SK-N-SH (cell line): ENCODE data around the gene AHNAK. TPM values are rescaled to one million over a fixed set of nuclear protein-coding genes. Genes with fewer than 3 reads are reported as not detected.

Source experiments
- CTCF ChIA-PET: fragments of 300-600, 350-600 bp; formaldehyde crosslinking; extraction: SDS; loops from one replicate; lab custom pipeline; 2021; lab: Yijun Ruan, JAX
- POLR2A ChIA-PET: fragments of 350-600 bp; sonication (Branson Sonifier 250); formaldehyde crosslinking; extraction: SDS; loops from one replicate; lab custom pipeline; 2020; ENCODE audit warnings: antibody characterized with exemption, inconsistent platforms; lab: Yijun Ruan, JAX
- DNase-seq: peaks from one replicate; pipeline ENCODE4 v3.0.0; 2012
- H2AFZ ChIP-seq: fragments of 200-600 bp; sonication (generic); 2 replicates; pipeline ENCODE4 v1.8.1; 2016; ENCODE audit warnings: antibody characterized with exemption, mild to moderate bottlenecking, low read depth
- H3F3A ChIP-seq: fragments of 200-600 bp; sonication (generic); replicated peaks from 2 replicates; pipeline ENCODE3; 2016; ENCODE audit warnings: antibody characterized with exemption, mild to moderate bottlenecking; ENCODE audit not compliant: insufficient read depth
- H3K27ac ChIP-seq, 2 experiments: fragments of 200-500 bp in 1 of 2; fragments of 200-600 bp in 1 of 2; sonication (Bioruptor generic) in 1 of 2; sonication (generic), shearing (Covaris generic) in 1 of 2; 2 replicates each; pipeline versions ENCODE4 v1.5.1 to v1.6.1; 2014 to 2016; ENCODE audit warnings: low read depth in 2 of 2, inconsistent platforms in 1 of 2, low read length in 1 of 2, mild to moderate bottlenecking in 1 of 2, mixed read lengths in 1 of 2
- H3K27me3 ChIP-seq: fragments of 200-600 bp; sonication (generic), shearing (Covaris generic); 2 replicates; pipeline ENCODE4 v1.6.1; 2016; ENCODE audit warnings: mixed run types; ENCODE audit not compliant: insufficient read depth
- H3K36me3 ChIP-seq, 2 experiments: fragments of 200-500 bp in 1 of 2; fragments of 200-600 bp in 1 of 2; sonication (Bioruptor generic) in 1 of 2; sonication (generic) in 1 of 2; replicated peaks in 1 of 2; 2 replicates each; pipeline versions ENCODE3 to v1.5.1; 2014 to 2016; ENCODE audit warnings: low read length in 1 of 2, mild to moderate bottlenecking in 1 of 2; ENCODE audit not compliant: insufficient read depth in 2 of 2, control insufficient read depth in 1 of 2
- H3K4me1 ChIP-seq, 2 experiments: fragments of 200-500 bp in 1 of 2; fragments of 200-600 bp in 1 of 2; sonication (Bioruptor generic) in 1 of 2; sonication (generic), shearing (Covaris generic) in 1 of 2; 2 replicates each; pipeline versions ENCODE4 v1.5.1 to v1.6.1; 2014 to 2016; ENCODE audit warnings: low read depth in 1 of 2, low read length in 1 of 2, mixed run types in 1 of 2; ENCODE audit not compliant: insufficient read depth in 2 of 2, control insufficient read depth in 1 of 2
- H3K4me2 ChIP-seq: fragments of 200-600 bp; sonication (generic), shearing (Covaris generic); 2 replicates; pipeline ENCODE4 v1.6.1; 2017; ENCODE audit warnings: mixed run types
- H3K4me3 ChIP-seq, 2 experiments: fragments of 200-500 bp in 1 of 2; fragments of 200-600 bp in 1 of 2; sonication (Bioruptor generic) in 1 of 2; sonication (generic), shearing (Covaris generic) in 1 of 2; 2 replicates each; pipeline versions ENCODE4 v1.5.1 to v1.8.1; 2014 to 2016; ENCODE audit warnings: low read depth in 2 of 2, inconsistent platforms in 1 of 2, low read length in 1 of 2, mild to moderate bottlenecking in 1 of 2, mixed read lengths in 1 of 2, moderate library complexity in 1 of 2
- H3K79me2 ChIP-seq: fragments of 200-600 bp; sonication (generic); 2 replicates; pipeline ENCODE4 v1.8.1; 2017; ENCODE audit warnings: mild to moderate bottlenecking; ENCODE audit not compliant: insufficient read depth
- H3K9ac ChIP-seq: fragments of 200-600 bp; sonication (generic); 2 replicates; pipeline ENCODE4 v1.6.1; 2017; ENCODE audit warnings: mixed run types
- H3K9me2 ChIP-seq: fragments of 200-600 bp; sonication (generic); 2 replicates; pipeline ENCODE4 v1.6.1; 2017; ENCODE audit warnings: mixed run types
- H3K9me3 ChIP-seq: fragments of 200-600 bp; sonication (generic); 2 replicates; pipeline ENCODE4 v1.6.1; 2017; ENCODE audit warnings: mixed run types, mild to moderate bottlenecking, moderate library complexity
- H4K20me1 ChIP-seq: fragments of 200-600 bp; sonication (generic); 2 replicates; pipeline ENCODE4 v1.6.1; 2017; ENCODE audit warnings: mild to moderate bottlenecking, mixed run types; ENCODE audit not compliant: insufficient read depth
- EP300 ChIP-seq, 2 experiments: IDR thresholded peaks; 2 replicates each; pipeline versions ENCODE4 v1.4.0 to v1.6.1; 2012; ENCODE audit warnings: borderline replicate concordance in 1 of 2, low read depth in 1 of 2, low read length in 1 of 2
- FOXM1 ChIP-seq: IDR thresholded peaks from 2 replicates; pipeline ENCODE4 v1.4.0; 2012; ENCODE audit warnings: low read depth, mild to moderate bottlenecking
- RXRA ChIP-seq: IDR thresholded peaks from 2 replicates; pipeline ENCODE4 v1.4.0; 2012; ENCODE audit warnings: low read depth, mild to moderate bottlenecking, borderline replicate concordance
- SIN3A ChIP-seq: IDR thresholded peaks from 2 replicates; pipeline ENCODE4 v1.6.1; 2012; ENCODE audit warnings: low read depth, mild to moderate bottlenecking, low read length, moderate library complexity, borderline replicate concordance
- YY1 ChIP-seq: IDR thresholded peaks from 2 replicates; pipeline ENCODE4 v1.4.0; 2012; ENCODE audit warnings: low read depth, mild to moderate bottlenecking
- WGBS: methylation state at CpG from one replicate; pipeline ENCODE4 v1.1.6; 2017; ENCODE audit warnings: low lambda C conversion rate; 5-methylcytosine and 5-hydroxymethylcytosine counted together
- polyA plus RNA-seq, 3 experiments: library from polyadenylated mRNA; depleted of rRNA; stranded (reverse); fragments of >200 nt; gene quantifications; 2 replicates each; pipeline ENCODE4 v1.2.3, GENCODE V29; 2012
- TF ChIP-seq, protein P1 (sequence below): fragments of 200-600 bp; sonication (generic); IDR thresholded peaks from 2 replicates; pipeline ENCODE4 v1.6.1; 2017; ENCODE audit warnings: antibody characterized with exemption, mild to moderate bottlenecking, moderate library complexity
- TF ChIP-seq, protein P2 (sequence below): IDR thresholded peaks from 2 replicates; pipeline ENCODE4 v1.6.1; 2012; ENCODE audit warnings: mild to moderate bottlenecking, low read depth, low read length, moderate library complexity
- TF ChIP-seq, protein P3 (sequence below): fragments of 150-350 bp; IDR thresholded peaks from 2 replicates; pipeline ENCODE4 v1.6.1; 2017; ENCODE audit warnings: antibody characterized with exemption, low read length, low read depth, borderline replicate concordance

AHNAK gene
- polyA plus RNA-seq, 1 of the 3 experiments (the other 2 are of a cell fraction) = 57.8 TPM

DNA sequence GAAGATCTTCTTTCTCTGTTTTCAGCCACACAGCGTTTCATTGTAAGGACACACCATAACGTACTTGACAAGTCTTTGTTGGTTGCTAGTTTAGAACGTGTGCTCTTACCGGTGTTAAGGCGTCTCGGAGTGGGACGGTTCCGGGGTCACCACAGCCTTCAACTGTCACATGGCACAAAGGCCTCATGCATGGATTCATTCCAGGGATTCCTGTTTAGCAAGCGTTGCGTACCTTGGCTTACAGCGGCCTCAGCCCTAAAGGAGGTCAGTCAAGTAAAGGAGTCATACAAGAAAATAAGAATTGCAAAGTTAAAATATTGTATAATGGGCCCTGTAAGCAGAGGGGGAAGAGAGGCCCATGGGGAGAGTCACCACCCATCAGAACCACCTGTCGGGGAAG is 130.0 kb downstream of the AHNAK start:
- no peak for DNase-seq
- 92% methylated on average over 12 of the region's 12 CpGs for WGBS
- Histone ChIP-seq H4K20me1 (no peaks in the 10 kb centered on the region), H2AFZ (no peak overlapping the region), H3K4me1 (peaks cover 7 to 9% of the 10 kb centered on the region in 2 experiments; a peak in 1 of 4 replicates), H3K27me3 (no peaks in the 10 kb centered on the region), H3K79me2 (no peaks in the 10 kb centered on the region), H3K4me2 (no peak overlapping the region), H3K9ac (no peak overlapping the region), H3K9me3 (no peaks in the 10 kb centered on the region), H3K9me2 (no peaks in the 10 kb centered on the region), H3K4me3 (no peak overlapping the region), H3F3A (no peaks in the 10 kb centered on the region), H3K36me3 (no peaks in the 10 kb centered on the region), H3K27ac (no peak overlapping the region)
- ChIA-PET POLR2A (no interaction called here), CTCF (interaction anchor here (1.0 to 4.0 kb wide), 3 partner anchors 8 to 126 kb away, joined by 3 to 29 read pairs (median 8); no protein-coding TSS in a partner anchor)
- TF ChIP-seq FOXM1 = no peak
- no peak for TF ChIP-seq EP300 (IDR thresholded peaks at IDR 0.05; ENCODE audit: borderline replicate concordance in 1 of 2, low read depth in 1 of 2, low read length in 1 of 2)
- TF ChIP-seq SIN3A = no peak

DNA sequence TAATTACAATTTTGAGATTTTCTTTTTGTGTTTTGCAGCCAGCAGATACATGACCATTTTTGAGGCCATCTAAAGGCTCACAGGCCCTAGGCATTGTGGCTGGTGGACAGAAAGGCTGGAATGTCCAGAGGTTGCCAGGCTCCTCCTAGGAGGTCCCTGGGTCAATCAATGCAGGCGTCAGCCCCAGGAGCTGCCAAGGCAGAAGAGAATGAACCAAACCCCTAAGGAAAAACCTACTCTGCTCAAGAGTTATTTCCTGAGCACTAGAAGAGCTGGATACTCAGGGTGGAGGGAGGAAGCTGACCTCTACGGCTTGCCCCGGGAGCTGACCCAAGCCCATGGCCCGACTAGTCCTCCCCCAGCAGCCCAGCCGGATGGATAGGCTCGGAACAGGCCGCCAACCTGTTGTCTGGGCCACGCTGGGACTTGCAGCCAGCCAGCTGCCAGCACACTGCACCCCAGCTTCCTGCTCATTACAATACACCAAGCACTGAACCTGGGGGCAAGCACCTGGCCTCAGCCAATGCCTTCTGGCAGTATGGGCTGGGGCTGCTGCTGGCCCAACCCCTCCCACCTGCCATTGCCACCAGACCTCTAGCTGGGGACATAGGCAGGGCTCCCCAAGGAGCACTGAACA is 133.4 kb downstream of the AHNAK start:
- no CpG with 5 or more reads among the region's 8 CpGs for WGBS
- H4K20me1 ChIP-seq = no peaks in the 10 kb centered on the region
- TF ChIP-seq, protein P1, sequence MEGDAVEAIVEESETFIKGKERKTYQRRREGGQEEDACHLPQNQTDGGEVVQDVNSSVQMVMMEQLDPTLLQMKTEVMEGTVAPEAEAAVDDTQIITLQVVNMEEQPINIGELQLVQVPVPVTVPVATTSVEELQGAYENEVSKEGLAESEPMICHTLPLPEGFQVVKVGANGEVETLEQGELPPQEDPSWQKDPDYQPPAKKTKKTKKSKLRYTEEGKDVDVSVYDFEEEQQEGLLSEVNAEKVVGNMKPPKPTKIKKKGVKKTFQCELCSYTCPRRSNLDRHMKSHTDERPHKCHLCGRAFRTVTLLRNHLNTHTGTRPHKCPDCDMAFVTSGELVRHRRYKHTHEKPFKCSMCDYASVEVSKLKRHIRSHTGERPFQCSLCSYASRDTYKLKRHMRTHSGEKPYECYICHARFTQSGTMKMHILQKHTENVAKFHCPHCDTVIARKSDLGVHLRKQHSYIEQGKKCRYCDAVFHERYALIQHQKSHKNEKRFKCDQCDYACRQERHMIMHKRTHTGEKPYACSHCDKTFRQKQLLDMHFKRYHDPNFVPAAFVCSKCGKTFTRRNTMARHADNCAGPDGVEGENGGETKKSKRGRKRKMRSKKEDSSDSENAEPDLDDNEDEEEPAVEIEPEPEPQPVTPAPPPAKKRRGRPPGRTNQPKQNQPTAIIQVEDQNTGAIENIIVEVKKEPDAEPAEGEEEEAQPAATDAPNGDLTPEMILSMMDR = no peak
- TF ChIP-seq, protein P2, sequence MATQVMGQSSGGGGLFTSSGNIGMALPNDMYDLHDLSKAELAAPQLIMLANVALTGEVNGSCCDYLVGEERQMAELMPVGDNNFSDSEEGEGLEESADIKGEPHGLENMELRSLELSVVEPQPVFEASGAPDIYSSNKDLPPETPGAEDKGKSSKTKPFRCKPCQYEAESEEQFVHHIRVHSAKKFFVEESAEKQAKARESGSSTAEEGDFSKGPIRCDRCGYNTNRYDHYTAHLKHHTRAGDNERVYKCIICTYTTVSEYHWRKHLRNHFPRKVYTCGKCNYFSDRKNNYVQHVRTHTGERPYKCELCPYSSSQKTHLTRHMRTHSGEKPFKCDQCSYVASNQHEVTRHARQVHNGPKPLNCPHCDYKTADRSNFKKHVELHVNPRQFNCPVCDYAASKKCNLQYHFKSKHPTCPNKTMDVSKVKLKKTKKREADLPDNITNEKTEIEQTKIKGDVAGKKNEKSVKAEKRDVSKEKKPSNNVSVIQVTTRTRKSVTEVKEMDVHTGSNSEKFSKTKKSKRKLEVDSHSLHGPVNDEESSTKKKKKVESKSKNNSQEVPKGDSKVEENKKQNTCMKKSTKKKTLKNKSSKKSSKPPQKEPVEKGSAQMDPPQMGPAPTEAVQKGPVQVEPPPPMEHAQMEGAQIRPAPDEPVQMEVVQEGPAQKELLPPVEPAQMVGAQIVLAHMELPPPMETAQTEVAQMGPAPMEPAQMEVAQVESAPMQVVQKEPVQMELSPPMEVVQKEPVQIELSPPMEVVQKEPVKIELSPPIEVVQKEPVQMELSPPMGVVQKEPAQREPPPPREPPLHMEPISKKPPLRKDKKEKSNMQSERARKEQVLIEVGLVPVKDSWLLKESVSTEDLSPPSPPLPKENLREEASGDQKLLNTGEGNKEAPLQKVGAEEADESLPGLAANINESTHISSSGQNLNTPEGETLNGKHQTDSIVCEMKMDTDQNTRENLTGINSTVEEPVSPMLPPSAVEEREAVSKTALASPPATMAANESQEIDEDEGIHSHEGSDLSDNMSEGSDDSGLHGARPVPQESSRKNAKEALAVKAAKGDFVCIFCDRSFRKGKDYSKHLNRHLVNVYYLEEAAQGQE = no peak
- TF ChIP-seq RXRA (no peak), YY1 (no peak)
- TF ChIP-seq, protein P3, sequence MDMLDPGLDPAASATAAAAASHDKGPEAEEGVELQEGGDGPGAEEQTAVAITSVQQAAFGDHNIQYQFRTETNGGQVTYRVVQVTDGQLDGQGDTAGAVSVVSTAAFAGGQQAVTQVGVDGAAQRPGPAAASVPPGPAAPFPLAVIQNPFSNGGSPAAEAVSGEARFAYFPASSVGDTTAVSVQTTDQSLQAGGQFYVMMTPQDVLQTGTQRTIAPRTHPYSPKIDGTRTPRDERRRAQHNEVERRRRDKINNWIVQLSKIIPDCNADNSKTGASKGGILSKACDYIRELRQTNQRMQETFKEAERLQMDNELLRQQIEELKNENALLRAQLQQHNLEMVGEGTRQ = no peak
- DNase-seq = no peak
- no peak overlapping the region for H3K4me3 ChIP-seq
- H3K9ac ChIP-seq = no peak overlapping the region
- CTCF ChIA-PET = interaction anchor here (1.3 to 4.0 kb wide), 5 partner anchors 10 to 130 kb away, joined by 4 to 29 read pairs (median 5); no protein-coding TSS in a partner anchor
- peaks cover 0 to 22% of the 10 kb centered on the region in 2 experiments; a peak in 1 of 4 replicates for H3K4me1 ChIP-seq
- no peaks in the 10 kb centered on the region for H3F3A ChIP-seq
- no peak overlapping the region for H2AFZ ChIP-seq
- no peaks in the 10 kb centered on the region for H3K36me3 ChIP-seq
- no peak overlapping the region for H3K27ac ChIP-seq
- no peaks in the 10 kb centered on the region for H3K27me3 ChIP-seq
- no peaks in the 10 kb centered on the region for H3K9me2 ChIP-seq
- no peaks in the 10 kb centered on the region for H3K9me3 ChIP-seq
- POLR2A ChIA-PET = no interaction called here
- no peak overlapping the region for H3K4me2 ChIP-seq
- H3K79me2 ChIP-seq = no peaks in the 10 kb centered on the region
